Endothelial cell (in vitro differentiated cells): Measurements from ENCODE around the gene SEMA6C. TPM values are rescaled to one million over a fixed set of nuclear protein-coding genes. Genes with fewer than 3 reads are reported as not detected.
A peak's percentile ranks its signal among the peaks of the same experiment; 100 is the strongest.

Experiments
- DNase-seq: peaks from one replicate; pipeline ENCODE4 v3.0.0; 2021; ENCODE audit warnings: low spot score
- H3K27ac Mint-ChIP-seq: one replicate; pipeline ENCODE4 v1.8.0; 2021; ENCODE audit warnings: mixed read lengths, inconsistent platforms; ENCODE audit not compliant: unreplicated experiment
- H3K27me3 Mint-ChIP-seq: one replicate; pipeline ENCODE4 v1.8.0; 2021; ENCODE audit warnings: mild to moderate bottlenecking, moderate library complexity, mixed read lengths, inconsistent platforms; ENCODE audit not compliant: unreplicated experiment
- H3K36me3 Mint-ChIP-seq: one replicate; pipeline ENCODE4 v1.8.0; 2021; ENCODE audit warnings: mild to moderate bottlenecking, low read depth, mixed read lengths, inconsistent platforms; ENCODE audit not compliant: unreplicated experiment
- H3K4me1 Mint-ChIP-seq: one replicate; pipeline ENCODE4 v1.8.0; 2021; ENCODE audit warnings: mild to moderate bottlenecking, mixed read lengths, inconsistent platforms; ENCODE audit not compliant: unreplicated experiment
- H3K4me3 Mint-ChIP-seq: one replicate; pipeline ENCODE4 v1.8.0; 2021; ENCODE audit warnings: mild to moderate bottlenecking, mixed read lengths, inconsistent platforms; ENCODE audit not compliant: unreplicated experiment
- H3K9me3 Mint-ChIP-seq: one replicate; pipeline ENCODE4 v1.8.0; 2021; ENCODE audit warnings: mixed read lengths, inconsistent platforms; ENCODE audit not compliant: unreplicated experiment
- total RNA-seq: library from RNA; stranded (reverse); fragmentation: NEBNext Ultra II Directional; extraction: Animal tissue kit (Norgen Biotek cat#: 25700); gene quantifications from one replicate; pipeline ENCODE4 v1.2.1, GENCODE V29; 2021; ENCODE audit not compliant: unreplicated experiment
- TF ChIP-seq, protein P1 (sequence below): fragments of 200-600 bp; sonication (generic); IDR thresholded peaks from one replicate; pipeline ENCODE4 v1.5.0; 2021; ENCODE audit warnings: antibody characterized with exemption; ENCODE audit not compliant: unreplicated experiment

The SEMA6C gene
- total RNA-seq, 1 donor from 2014 or later, result 214 TPM

DNA sequence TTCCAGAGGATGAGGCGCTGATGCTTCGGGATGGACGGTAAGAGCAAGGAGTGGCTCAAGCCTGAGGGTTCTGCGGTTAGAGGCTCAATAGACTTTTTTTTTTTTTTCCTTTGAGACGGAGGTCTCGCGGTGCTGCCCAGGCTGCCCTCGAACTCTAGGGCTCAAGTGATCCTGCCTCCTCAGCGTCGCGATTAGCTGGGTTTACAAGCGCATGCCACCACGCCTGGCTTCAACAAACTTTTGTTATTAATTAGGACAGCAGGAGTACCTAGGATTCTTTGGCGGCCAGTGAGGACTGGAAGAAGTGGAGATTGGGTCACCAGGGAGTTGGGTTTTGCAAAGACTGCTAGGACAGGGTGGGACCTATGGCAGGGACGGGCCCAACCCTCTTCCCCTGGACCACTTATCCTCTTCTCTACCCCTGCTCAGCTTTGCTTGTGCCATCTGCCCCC, 20.1 kb upstream of the SEMA6C start:
- Mint-ChIP-seq H3K4me3 (peak overlapping the region; percentile 99), H3K27me3 (peaks cover 4% of the 10 kb centered on the region)

DNA sequence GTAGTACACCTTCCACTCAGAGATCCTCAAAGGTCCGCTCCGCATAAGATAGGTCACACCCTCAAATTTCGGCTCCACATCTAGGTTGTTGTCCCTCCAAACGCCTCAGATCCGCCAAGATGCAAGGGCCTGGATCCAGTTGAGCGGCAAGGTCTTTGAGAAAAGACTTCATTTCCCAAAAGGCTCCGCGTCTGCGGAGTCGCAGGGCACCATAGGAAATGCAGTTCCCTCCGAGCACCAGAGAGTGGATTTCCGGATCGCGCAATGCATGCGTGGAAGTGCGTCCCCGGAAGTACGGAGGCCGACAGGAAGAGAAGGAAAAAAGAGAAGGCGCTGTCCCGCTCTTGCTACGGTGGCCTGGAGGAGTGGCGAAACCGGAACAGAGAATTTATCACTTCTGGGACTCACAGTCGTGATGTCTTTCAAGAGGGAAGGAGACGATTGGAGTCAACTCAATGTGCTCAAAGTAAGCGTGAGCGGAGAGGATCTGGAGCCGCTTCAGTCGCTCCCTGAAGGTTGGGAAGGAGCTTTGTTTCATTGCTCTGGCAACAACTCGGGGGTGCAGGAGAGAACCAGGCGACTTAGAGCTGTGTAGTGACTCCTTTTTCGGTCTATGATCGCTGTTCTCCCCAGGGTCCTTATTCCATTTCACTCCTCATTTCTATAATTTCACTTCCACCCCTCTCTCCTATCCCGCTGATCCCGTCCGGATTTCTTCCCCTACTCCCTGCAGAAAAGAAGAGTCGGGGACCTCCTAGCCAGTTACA, 19.5 kb upstream of the SEMA6C start, which contains the start of the genes LYSMD1 and SCNM1:
TSS of gene LYSMD1 (minus strand) at position 165 of the 767 bp plus-strand sequence. CDS start 644 bp downstream, outside the sequence.
TSS of gene SCNM1 (plus strand) at position 407 of the 767 bp plus-strand sequence. CDS start at position 416, 9 bp downstream.
- H3K4me3 Mint-ChIP-seq, result peak within 1 kb of the TSS; percentile 99
- no peaks in the 10 kb centered on the region for H3K9me3 Mint-ChIP-seq
- peaks cover 26% of the 10 kb centered on the region for H3K4me1 Mint-ChIP-seq
- DNase-seq, result peak; percentile 88
- H3K36me3 Mint-ChIP-seq, result peaks cover 24% of the 10 kb centered on the region
- peak within 1 kb of the TSS; percentile 97 for H3K27ac Mint-ChIP-seq
- TF ChIP-seq, protein P1, sequence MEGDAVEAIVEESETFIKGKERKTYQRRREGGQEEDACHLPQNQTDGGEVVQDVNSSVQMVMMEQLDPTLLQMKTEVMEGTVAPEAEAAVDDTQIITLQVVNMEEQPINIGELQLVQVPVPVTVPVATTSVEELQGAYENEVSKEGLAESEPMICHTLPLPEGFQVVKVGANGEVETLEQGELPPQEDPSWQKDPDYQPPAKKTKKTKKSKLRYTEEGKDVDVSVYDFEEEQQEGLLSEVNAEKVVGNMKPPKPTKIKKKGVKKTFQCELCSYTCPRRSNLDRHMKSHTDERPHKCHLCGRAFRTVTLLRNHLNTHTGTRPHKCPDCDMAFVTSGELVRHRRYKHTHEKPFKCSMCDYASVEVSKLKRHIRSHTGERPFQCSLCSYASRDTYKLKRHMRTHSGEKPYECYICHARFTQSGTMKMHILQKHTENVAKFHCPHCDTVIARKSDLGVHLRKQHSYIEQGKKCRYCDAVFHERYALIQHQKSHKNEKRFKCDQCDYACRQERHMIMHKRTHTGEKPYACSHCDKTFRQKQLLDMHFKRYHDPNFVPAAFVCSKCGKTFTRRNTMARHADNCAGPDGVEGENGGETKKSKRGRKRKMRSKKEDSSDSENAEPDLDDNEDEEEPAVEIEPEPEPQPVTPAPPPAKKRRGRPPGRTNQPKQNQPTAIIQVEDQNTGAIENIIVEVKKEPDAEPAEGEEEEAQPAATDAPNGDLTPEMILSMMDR, result no peak
- peaks cover 4% of the 10 kb centered on the region for H3K27me3 Mint-ChIP-seq

More for the DNA sequence above, 20.1 kb upstream of the SEMA6C start:
- peak; percentile 23 for DNase-seq
- H3K9me3 Mint-ChIP-seq, result no peaks in the 10 kb centered on the region
- H3K4me1 Mint-ChIP-seq, result peaks cover 26% of the 10 kb centered on the region
- peaks cover 22% of the 10 kb centered on the region for H3K36me3 Mint-ChIP-seq
- H3K27ac Mint-ChIP-seq, result peak overlapping the region; percentile 97
- TF ChIP-seq, protein P1, result no peak

DNA sequence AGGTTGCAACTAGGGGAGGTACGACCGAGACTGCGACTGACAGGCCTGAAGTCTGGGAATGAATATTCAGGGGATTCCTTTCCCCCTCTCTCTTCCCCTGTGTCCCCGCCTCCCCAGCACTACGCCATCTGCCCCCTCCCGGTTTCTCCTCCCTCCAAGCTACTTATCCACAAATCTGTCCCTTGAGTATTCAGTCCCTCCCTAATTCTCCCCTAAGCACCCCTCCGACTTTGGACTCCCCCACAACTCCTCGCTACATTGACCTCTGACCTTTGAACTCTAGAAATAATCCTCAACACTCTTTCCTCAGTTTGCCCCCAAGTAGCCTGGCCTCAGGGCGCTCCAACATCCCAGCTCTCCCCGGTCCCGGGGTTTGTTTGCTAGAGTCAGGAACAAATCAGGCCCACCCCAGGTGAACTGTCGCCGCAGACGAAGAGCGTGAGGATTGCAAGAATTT, 18.9 kb upstream of the SEMA6C start:
- peak overlapping the region; percentile 97 for H3K27ac Mint-ChIP-seq
- H3K4me1 Mint-ChIP-seq, result peaks cover 26% of the 10 kb centered on the region
- H3K4me3 Mint-ChIP-seq, result peak overlapping the region; percentile 99
- peaks cover 23% of the 10 kb centered on the region for H3K36me3 Mint-ChIP-seq
- H3K27me3 Mint-ChIP-seq, result peaks cover 4% of the 10 kb centered on the region
- peak; percentile 17 for DNase-seq
- TF ChIP-seq, protein P1, result no peak
- H3K9me3 Mint-ChIP-seq, result no peaks in the 10 kb centered on the region

DNA sequence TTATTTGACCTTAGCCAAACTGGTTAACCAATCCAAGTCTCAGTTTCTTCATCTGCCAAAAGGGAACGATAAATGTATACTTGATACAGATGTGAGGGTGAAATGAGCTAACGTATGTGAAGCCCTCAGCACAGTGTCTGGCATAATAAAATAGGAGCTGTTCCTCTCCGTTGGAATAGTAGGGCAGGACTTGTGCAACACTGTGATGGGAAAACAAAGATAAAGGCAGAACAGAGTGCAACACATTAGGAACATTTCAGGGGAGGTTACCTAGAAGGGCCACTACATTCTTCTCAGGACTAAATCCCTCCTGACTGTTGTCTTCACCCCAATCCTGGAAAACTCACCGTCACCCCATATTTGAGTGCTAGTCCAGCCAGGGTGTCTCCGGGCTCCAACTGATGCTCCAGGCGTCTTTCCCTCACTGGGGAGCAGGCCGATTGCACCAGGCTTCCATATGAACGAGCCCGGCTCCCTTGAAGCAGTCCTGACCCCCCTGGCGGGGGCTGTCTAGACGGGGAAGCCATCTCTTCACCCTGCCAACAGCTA, 18.4 kb upstream of the SEMA6C start:
- Mint-ChIP-seq H3K27me3 (peaks cover 4% of the 10 kb centered on the region), H3K4me1 (peaks cover 26% of the 10 kb centered on the region), H3K27ac (peak overlapping the region; percentile 74), H3K36me3 (peaks cover 19% of the 10 kb centered on the region), H3K4me3 (peak overlapping the region; percentile 99), H3K9me3 (no peaks in the 10 kb centered on the region)
- no peak for DNase-seq
- TF ChIP-seq, protein P1, result no peak
